ENCODE results near the gene IL15. TPM values are rescaled to one million over a fixed set of nuclear protein-coding genes. Genes with fewer than 3 reads are reported as not detected.

Gene IL15
- total and polyA plus RNA-seq, 4 donors, result 4.7 to 12.5 (median 8.1) TPM

GRCh38 chr4:141640696-141641095, 4.3 kb downstream of the IL15 start:
- H3K4me3 ChIP-seq, result no peak overlapping the region
- peaks cover 0 to 29% (median 21%) of the 10 kb centered on the region in 3 donors for H3K27me3 ChIP-seq (ENCODE audit: control insufficient read depth in 3 of 3, insufficient read depth in 3 of 3, low read length in 2 of 3)
- H3K27ac ChIP-seq (ENCODE audit: low read depth in 1 of 2, low read length in 1 of 2), result no peak overlapping the region
- H3K4me1 ChIP-seq (ENCODE audit: control insufficient read depth in 5 of 5, insufficient read depth in 5 of 5, low read length in 5 of 5), result peaks cover 0 to 7% (median under 1%) of the 10 kb centered on the region in 5 donors
- TF ChIP-seq, protein P1, sequence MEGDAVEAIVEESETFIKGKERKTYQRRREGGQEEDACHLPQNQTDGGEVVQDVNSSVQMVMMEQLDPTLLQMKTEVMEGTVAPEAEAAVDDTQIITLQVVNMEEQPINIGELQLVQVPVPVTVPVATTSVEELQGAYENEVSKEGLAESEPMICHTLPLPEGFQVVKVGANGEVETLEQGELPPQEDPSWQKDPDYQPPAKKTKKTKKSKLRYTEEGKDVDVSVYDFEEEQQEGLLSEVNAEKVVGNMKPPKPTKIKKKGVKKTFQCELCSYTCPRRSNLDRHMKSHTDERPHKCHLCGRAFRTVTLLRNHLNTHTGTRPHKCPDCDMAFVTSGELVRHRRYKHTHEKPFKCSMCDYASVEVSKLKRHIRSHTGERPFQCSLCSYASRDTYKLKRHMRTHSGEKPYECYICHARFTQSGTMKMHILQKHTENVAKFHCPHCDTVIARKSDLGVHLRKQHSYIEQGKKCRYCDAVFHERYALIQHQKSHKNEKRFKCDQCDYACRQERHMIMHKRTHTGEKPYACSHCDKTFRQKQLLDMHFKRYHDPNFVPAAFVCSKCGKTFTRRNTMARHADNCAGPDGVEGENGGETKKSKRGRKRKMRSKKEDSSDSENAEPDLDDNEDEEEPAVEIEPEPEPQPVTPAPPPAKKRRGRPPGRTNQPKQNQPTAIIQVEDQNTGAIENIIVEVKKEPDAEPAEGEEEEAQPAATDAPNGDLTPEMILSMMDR (IDR thresholded peaks at IDR 0.05; ENCODE audit: control extremely low read depth, extremely low read depth), result no peak
- no peak for ATAC-seq (ENCODE audit: insufficient read depth, low FRiP score)
- DNase-seq, result no peak
- H3K9me3 ChIP-seq (ENCODE audit: control insufficient read depth in 4 of 4, insufficient read depth in 3 of 4, low read length in 3 of 4), result peaks cover 0 to 2% (median 0%) of the 10 kb centered on the region in 4 donors
- H3K36me3 ChIP-seq (ENCODE audit: control insufficient read depth in 4 of 4, insufficient read depth in 4 of 4, low read length in 4 of 4), result no peaks in the 10 kb centered on the region
- 63 to 67% methylated on average over 3 of the region's 3 CpGs for WGBS, 2 donors
- H3K9ac ChIP-seq (ENCODE audit: insufficient read depth in 1 of 2, low read length in 2 of 2), result no peak overlapping the region

- no peaks in the 10 kb centered on the region for H3K36me3 ChIP-seq (ENCODE audit: control insufficient read depth in 4 of 4, insufficient read depth in 4 of 4, low read length in 4 of 4)
- DNase-seq (no peak), ATAC-seq (ENCODE audit: insufficient read depth, low FRiP score) (no peak)
- WGBS, 2 donors, result 74 to 79% methylated on average over 3 of the region's 3 CpGs
- H3K9ac ChIP-seq (ENCODE audit: insufficient read depth in 1 of 2, low read length in 2 of 2), result no peak overlapping the region
- peaks cover 0 to 2% (median 0%) of the 10 kb centered on the region in 4 donors for H3K9me3 ChIP-seq (ENCODE audit: control insufficient read depth in 4 of 4, insufficient read depth in 3 of 4, low read length in 3 of 4)
- TF ChIP-seq, protein P1 (IDR thresholded peaks at IDR 0.05; ENCODE audit: control extremely low read depth, extremely low read depth), result no peak
- peaks cover 0 to 26% (median 18%) of the 10 kb centered on the region in 3 donors for H3K27me3 ChIP-seq (ENCODE audit: control insufficient read depth in 3 of 3, insufficient read depth in 3 of 3, low read length in 2 of 3)
- no peak overlapping the region for H3K4me3 ChIP-seq
- peaks cover 0 to 4% (median 0%) of the 10 kb centered on the region in 5 donors for H3K4me1 ChIP-seq (ENCODE audit: control insufficient read depth in 5 of 5, insufficient read depth in 5 of 5, low read length in 5 of 5)
- no peak overlapping the region for H3K27ac ChIP-seq (ENCODE audit: low read depth in 1 of 2, low read length in 1 of 2)
Observed at GRCh38 chr4:141642063-141642462, 5.7 kb downstream of the IL15 start.

- no peaks in the 10 kb centered on the region for H3K36me3 ChIP-seq (ENCODE audit: control insufficient read depth in 4 of 4, insufficient read depth in 4 of 4, low read length in 4 of 4)
- ATAC-seq (ENCODE audit: insufficient read depth, low FRiP score) (peak; percentile 39), DNase-seq (no peak)
- TF ChIP-seq, protein P1 (IDR thresholded peaks at IDR 0.05; ENCODE audit: control extremely low read depth, extremely low read depth), result no peak
- no peak overlapping the region for H3K4me3 ChIP-seq
- peaks cover 0 to 2% (median 0%) of the 10 kb centered on the region in 4 donors for H3K9me3 ChIP-seq (ENCODE audit: control insufficient read depth in 4 of 4, insufficient read depth in 3 of 4, low read length in 3 of 4)
- H3K27ac ChIP-seq (ENCODE audit: low read depth in 1 of 2, low read length in 1 of 2), result no peak overlapping the region
- peaks cover 0 to 8% (median 0%) of the 10 kb centered on the region in 5 donors for H3K4me1 ChIP-seq (ENCODE audit: control insufficient read depth in 5 of 5, insufficient read depth in 5 of 5, low read length in 5 of 5)
- peaks cover 0 to 19% (median 13%) of the 10 kb centered on the region in 3 donors for H3K27me3 ChIP-seq (ENCODE audit: control insufficient read depth in 3 of 3, insufficient read depth in 3 of 3, low read length in 2 of 3)
- no peak overlapping the region for H3K9ac ChIP-seq (ENCODE audit: insufficient read depth in 1 of 2, low read length in 2 of 2)
Observed at GRCh38 chr4:141642711-141643110, 6.3 kb downstream of the IL15 start.

- 67 to 92% methylated on average over 1 of the region's 1 CpG for WGBS, 2 donors
- ATAC-seq (ENCODE audit: insufficient read depth, low FRiP score), result peak; percentile 24
Observed at GRCh38 chr4:141643557-141643956, 7.2 kb downstream of the IL15 start.

More at GRCh38 chr4:141643557-141643956, 7.2 kb downstream of the IL15 start:
- peaks cover 0 to 10% (median 0%) of the 10 kb centered on the region in 5 donors for H3K4me1 ChIP-seq (ENCODE audit: control insufficient read depth in 5 of 5, insufficient read depth in 5 of 5, low read length in 5 of 5)
- H3K27me3 ChIP-seq (ENCODE audit: control insufficient read depth in 3 of 3, insufficient read depth in 3 of 3, low read length in 2 of 3), result peaks cover 0 to 11% (median 6%) of the 10 kb centered on the region in 3 donors
- TF ChIP-seq, protein P1 (IDR thresholded peaks at IDR 0.05; ENCODE audit: control extremely low read depth, extremely low read depth), result no peak
- H3K9ac ChIP-seq (ENCODE audit: insufficient read depth in 1 of 2, low read length in 2 of 2), result no peak overlapping the region
- peak overlapping the region in 1 of 2 donors; percentile 57 for H3K27ac ChIP-seq (ENCODE audit: low read depth in 1 of 2, low read length in 1 of 2)
- DNase-seq, result no peak
- H3K9me3 ChIP-seq (ENCODE audit: control insufficient read depth in 4 of 4, insufficient read depth in 3 of 4, low read length in 3 of 4), result peaks cover 0 to 2% (median 0%) of the 10 kb centered on the region in 4 donors
- H3K36me3 ChIP-seq (ENCODE audit: control insufficient read depth in 4 of 4, insufficient read depth in 4 of 4, low read length in 4 of 4), result no peaks in the 10 kb centered on the region
- H3K4me3 ChIP-seq, result no peak overlapping the region

Data from lung (tissue), 12 donors.